Suprapubic skin (tissue), 4 donors: ENCODE measurements around the gene ARL6IP6. TPM values are rescaled to one million over a fixed set of nuclear protein-coding genes. Genes with fewer than 3 reads are reported as not detected.

Source experiments
- DNase-seq, 2 donors: peaks; one replicate each; pipeline ENCODE4 v3.0.0-alpha.2; 2019; ENCODE audit warnings: low spot score in 2 of 2
- H3K27ac ChIP-seq: fragments of 200-600 bp; sonication (generic); one replicate; pipeline ENCODE4 v1.5.1; 2019
- H3K27me3 ChIP-seq: fragments of 200-600 bp; sonication (generic); one replicate; pipeline ENCODE4 v1.5.1; 2019
- H3K36me3 ChIP-seq: fragments of 200-600 bp; sonication (generic); one replicate; pipeline ENCODE4 v1.5.1; 2019
- H3K4me1 ChIP-seq: fragments of 200-600 bp; sonication (generic); one replicate; pipeline ENCODE4 v1.5.1; 2019
- H3K4me3 ChIP-seq: fragments of 200-600 bp; sonication (generic); one replicate; pipeline ENCODE4 v1.5.1; 2019; ENCODE audit warnings: mild to moderate bottlenecking
- H3K9me3 ChIP-seq: fragments of 200-600 bp; sonication (generic); one replicate; pipeline ENCODE4 v1.5.1; 2019
- EP300 ChIP-seq: sonication (generic); formaldehyde crosslinking; IDR thresholded peaks from one replicate; pipeline ENCODE4 v1.6.1; 2017; ENCODE audit warnings: antibody characterized with exemption
- POLR2A ChIP-seq, 2 donors: fragments of 450-650 bp; IDR thresholded peaks; one replicate each; pipeline ENCODE4 v1.6.1; 2017; ENCODE audit warnings: antibody characterized with exemption in 2 of 2, mild to moderate bottlenecking in 2 of 2, moderate library complexity in 2 of 2
- POLR2AphosphoS5 ChIP-seq, 3 donors: sonication (generic); formaldehyde crosslinking; IDR thresholded peaks; one replicate each; pipeline ENCODE4 v1.6.1; 2017; ENCODE audit warnings: antibody characterized with exemption in 3 of 3
- WGBS: methylation state at CpG from one replicate; pipeline ENCODE4 v1.1.5; 2018; 5-methylcytosine and 5-hydroxymethylcytosine counted together
- total RNA-seq, 4 donors: library from RNA; depleted of rRNA; stranded (reverse); fragments of >200 nt; gene quantifications; one replicate each; pipeline ENCODE4 v1.1.0, GENCODE V29; 2016
- TF ChIP-seq, protein P1 (sequence below), 2 donors: fragments of 200-600 bp in 1 of 2; fragments of 450-650 bp in 1 of 2; sonication (generic) in 1 of 2; IDR thresholded peaks; one replicate each; pipeline ENCODE4 v1.5.1; 2016 to 2019; ENCODE audit warnings: antibody characterized with exemption in 2 of 2, mild to moderate bottlenecking in 1 of 2, moderate library complexity in 1 of 2

ARL6IP6 gene
- total RNA-seq, 4 donors from 2014 or later: 18.6 to 43.9 (median 31.3) TPM

DNA sequence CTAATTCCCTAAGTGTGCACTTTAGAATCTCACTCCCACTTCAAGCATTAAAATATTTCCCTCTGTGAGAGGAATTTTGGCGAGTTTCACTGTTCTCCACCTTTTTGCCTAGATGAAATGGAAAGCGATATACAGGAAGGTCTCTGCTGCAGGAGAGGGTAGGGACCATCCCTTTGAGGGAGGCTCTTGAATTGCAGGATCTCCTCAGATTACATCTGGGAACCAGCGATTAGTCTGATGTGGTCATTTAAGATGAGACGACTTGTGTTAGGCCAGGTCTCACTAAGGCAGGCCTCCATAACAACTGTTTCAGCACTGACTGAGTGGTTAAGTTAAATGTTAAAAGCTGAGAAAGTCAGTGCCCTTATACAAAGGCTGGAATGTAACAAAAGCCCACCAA lies 74.6 kb downstream of the ARL6IP6 start:
- H3K4me3 ChIP-seq: no peak overlapping the region
- no peak overlapping the region for H3K27ac ChIP-seq
- WGBS: 74% methylated on average over 4 of the region's 4 CpGs
- TF ChIP-seq, protein P1, sequence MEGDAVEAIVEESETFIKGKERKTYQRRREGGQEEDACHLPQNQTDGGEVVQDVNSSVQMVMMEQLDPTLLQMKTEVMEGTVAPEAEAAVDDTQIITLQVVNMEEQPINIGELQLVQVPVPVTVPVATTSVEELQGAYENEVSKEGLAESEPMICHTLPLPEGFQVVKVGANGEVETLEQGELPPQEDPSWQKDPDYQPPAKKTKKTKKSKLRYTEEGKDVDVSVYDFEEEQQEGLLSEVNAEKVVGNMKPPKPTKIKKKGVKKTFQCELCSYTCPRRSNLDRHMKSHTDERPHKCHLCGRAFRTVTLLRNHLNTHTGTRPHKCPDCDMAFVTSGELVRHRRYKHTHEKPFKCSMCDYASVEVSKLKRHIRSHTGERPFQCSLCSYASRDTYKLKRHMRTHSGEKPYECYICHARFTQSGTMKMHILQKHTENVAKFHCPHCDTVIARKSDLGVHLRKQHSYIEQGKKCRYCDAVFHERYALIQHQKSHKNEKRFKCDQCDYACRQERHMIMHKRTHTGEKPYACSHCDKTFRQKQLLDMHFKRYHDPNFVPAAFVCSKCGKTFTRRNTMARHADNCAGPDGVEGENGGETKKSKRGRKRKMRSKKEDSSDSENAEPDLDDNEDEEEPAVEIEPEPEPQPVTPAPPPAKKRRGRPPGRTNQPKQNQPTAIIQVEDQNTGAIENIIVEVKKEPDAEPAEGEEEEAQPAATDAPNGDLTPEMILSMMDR (IDR thresholded peaks at IDR 0.05): no peak
- no peak for TF ChIP-seq POLR2A (IDR thresholded peaks at IDR 0.05)
- TF ChIP-seq POLR2AphosphoS5 (IDR thresholded peaks at IDR 0.05): no peak
- TF ChIP-seq EP300: no peak
- no peaks in the 10 kb centered on the region for H3K36me3 ChIP-seq
- H3K27me3 ChIP-seq: no peaks in the 10 kb centered on the region
- no peaks in the 10 kb centered on the region for H3K4me1 ChIP-seq
- no peaks in the 10 kb centered on the region for H3K9me3 ChIP-seq
- DNase-seq: no peak

DNA sequence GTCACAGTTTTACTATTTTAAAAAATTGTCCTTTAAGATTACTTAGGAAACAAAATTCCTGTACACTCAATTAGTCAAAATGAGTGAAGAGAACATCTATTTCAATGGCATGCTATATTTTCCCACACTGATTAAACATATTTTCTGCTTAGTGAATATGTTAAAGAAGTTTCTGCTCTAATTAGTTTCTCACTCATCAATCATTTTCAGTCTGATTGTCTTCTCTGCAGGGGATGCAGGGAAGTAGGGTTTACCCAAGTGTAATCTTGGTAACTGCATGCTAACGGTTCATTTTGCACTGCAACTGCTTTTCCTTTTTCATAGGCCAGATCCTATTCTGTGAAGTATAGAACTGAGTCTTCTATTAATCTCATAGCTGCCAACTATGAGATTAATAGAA lies 78.5 kb downstream of the ARL6IP6 start:
- no peaks in the 10 kb centered on the region for H3K27me3 ChIP-seq
- H3K4me1 ChIP-seq: no peaks in the 10 kb centered on the region
- TF ChIP-seq, protein P1 (IDR thresholded peaks at IDR 0.05): no peak
- TF ChIP-seq EP300: no peak
- no peak for TF ChIP-seq POLR2A (IDR thresholded peaks at IDR 0.05)
- no peak for TF ChIP-seq POLR2AphosphoS5 (IDR thresholded peaks at IDR 0.05)

DNA sequence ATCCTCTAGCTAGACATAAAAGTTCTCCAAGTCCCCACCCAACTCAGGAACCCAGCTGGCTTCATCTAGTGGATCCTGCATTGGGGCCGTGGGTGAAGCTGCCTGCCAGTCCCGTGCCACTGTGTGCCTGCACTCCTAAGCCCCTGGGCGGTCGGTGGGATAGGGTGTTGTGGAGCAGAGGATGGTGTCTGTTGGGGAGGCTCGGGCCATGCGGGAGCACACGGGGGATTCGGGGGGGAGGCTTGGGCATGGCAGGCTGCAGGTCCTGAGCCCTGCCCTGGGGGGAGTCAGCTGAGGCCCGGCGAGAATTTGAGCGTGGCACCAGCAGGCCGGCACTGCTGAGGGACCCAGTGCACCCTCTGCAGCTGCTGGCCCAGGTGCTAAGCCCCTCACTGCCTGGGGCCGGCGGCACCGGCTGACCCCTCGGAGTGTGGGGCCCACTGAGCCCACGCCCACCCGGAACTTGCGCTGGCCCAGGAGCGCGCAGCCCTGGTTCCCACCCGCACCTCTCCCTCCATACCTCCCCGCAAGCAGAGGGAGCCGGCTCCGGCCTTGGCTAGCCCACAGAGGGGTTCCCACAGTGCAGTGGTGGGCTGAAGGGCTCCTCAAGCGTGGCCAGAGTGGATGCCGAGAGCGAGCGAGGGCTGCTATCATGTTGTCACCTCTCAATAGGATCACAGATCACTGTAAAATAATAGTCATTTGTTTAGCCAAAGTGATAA lies 86.4 kb downstream of the ARL6IP6 start:
- Histone ChIP-seq H3K27me3 (no peaks in the 10 kb centered on the region), H3K36me3 (no peaks in the 10 kb centered on the region), H3K27ac (no peak overlapping the region), H3K4me1 (no peaks in the 10 kb centered on the region), H3K4me3 (no peak overlapping the region), H3K9me3 (no peaks in the 10 kb centered on the region)
- no peak for DNase-seq
- TF ChIP-seq EP300: no peak
- TF ChIP-seq POLR2A (IDR thresholded peaks at IDR 0.05): no peak
- TF ChIP-seq, protein P1 (IDR thresholded peaks at IDR 0.05): no peak
- TF ChIP-seq POLR2AphosphoS5 (IDR thresholded peaks at IDR 0.05): no peak
- WGBS: 89% methylated on average over 10 of the region's 29 CpGs

More for the DNA sequence above, 78.5 kb downstream of the ARL6IP6 start:
- H3K4me3 ChIP-seq: no peak overlapping the region
- no peak overlapping the region for H3K27ac ChIP-seq
- no peaks in the 10 kb centered on the region for H3K9me3 ChIP-seq
- H3K36me3 ChIP-seq: no peaks in the 10 kb centered on the region
- no peak for DNase-seq
- 77% methylated on average over 1 of the region's 1 CpG for WGBS

DNA sequence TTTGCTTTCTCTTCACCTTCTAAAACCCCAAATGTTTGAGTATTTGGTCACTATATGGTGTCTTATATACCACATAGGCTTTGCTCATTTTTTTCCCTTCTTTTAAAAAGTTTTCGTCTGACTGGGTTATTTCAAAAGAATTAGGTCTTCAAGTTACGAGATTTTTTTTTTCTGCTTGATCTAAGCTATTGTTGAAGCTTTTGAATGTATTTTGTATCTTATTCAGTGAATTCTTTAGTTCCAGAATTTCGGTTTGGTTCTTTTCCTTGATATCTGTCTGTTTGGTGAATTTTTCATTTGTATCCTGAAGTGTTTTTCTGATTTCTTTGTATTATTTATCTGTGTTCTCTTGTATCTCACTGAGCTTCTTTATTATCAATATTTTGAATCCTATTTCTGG lies 93.5 kb downstream of the ARL6IP6 start:
- WGBS: 89% methylated on average over 3 of the region's 3 CpGs
- Histone ChIP-seq H3K4me1 (no peaks in the 10 kb centered on the region), H3K9me3 (peaks cover 9% of the 10 kb centered on the region), H3K27me3 (no peaks in the 10 kb centered on the region), H3K36me3 (no peaks in the 10 kb centered on the region), H3K4me3 (no peak overlapping the region), H3K27ac (no peak overlapping the region)
- TF ChIP-seq, protein P1 (IDR thresholded peaks at IDR 0.05): no peak
- TF ChIP-seq EP300 (no peak), POLR2AphosphoS5 (IDR thresholded peaks at IDR 0.05) (no peak)
- DNase-seq: no peak

Other genes starting within 250 kb of the ARL6IP6 start
- gene PRPF40A, start 1.2 kb upstream of the ARL6IP6 start, total RNA-seq: 100 to 1,000 TPM in 1 of 4 donors, 10 to 100 TPM in 3; 66.4 to 109 (median 82.8) TPM